ENCODE results near the gene LIN28A.

- no peak for TF ChIP-seq CTCF (conservative IDR thresholded peaks at IDR 0.05; ENCODE audit: low read depth, low read length)
- TF ChIP-seq EZH2 (IDR thresholded peaks at IDR 0.05; ENCODE audit: borderline replicate concordance, low read depth, low read length, poor library complexity, severe bottlenecking) = no peak
Observed at GRCh38 chr1:26373281-26373680, 37.3 kb upstream of the LIN28A start.
